Stimulated activated CD8-positive, alpha-beta memory T cell treated with anti-CD3 and anti-CD28 coated beads, Interleukin-7, amount 100 ng/mL, for 24 hours (primary cell): ENCODE data around the gene PKDREJ.
"Not testable (repeated sequence)": the region's sequence is repeated elsewhere in the genome, so short reads cannot be mapped to it uniquely, and the experiment has no call there.

ENCODE experiments used
- DNase-seq: peaks from one replicate; pipeline ENCODE4 v3.0.0-alpha.2; 2020; ENCODE audit warnings: low read depth

The PKDREJ gene

DNA sequence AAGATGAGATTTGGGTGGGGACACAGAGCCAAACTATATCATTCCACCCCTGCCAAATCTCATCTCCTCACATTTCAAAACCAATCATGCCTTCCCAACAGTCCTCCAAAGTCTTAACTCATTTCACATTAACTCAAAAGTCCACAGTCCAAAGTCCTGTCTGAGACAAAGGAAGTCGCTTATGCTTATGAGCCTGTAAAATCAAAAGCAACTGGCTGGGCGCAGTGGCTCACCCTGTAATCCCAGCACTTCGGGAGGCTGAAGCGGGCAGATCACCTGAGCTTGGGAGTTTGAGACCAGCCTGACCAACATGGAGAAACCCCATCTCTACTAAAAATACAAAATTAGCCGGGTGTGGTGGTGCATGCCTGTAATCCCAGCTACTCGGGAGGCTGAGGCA lies 1.4 kb upstream of the PKDREJ start:
- not testable (repeated sequence) for DNase-seq

- no peak for DNase-seq
Measured at GRCh38 chr22:46262449-46263215, 511 bp downstream of the PKDREJ start.

- no peak for DNase-seq
Measured at GRCh38 chr22:46260038-46260437, 3.1 kb downstream of the PKDREJ start.

- no peak for DNase-seq
Measured at GRCh38 chr22:46259374-46259773, 3.8 kb downstream of the PKDREJ start.

- no peak for DNase-seq
Measured at GRCh38 chr22:46256358-46256958, 6.7 kb downstream of the PKDREJ start.

GRCh38 chr22:46251816-46252380 lies 11.2 kb downstream of the PKDREJ start:
- no peak for DNase-seq

GRCh38 chr22:46251266-46251665 lies 11.9 kb downstream of the PKDREJ start:
- DNase-seq: no peak

GRCh38 chr22:46250783-46251125 lies 12.4 kb downstream of the PKDREJ start:
- no peak for DNase-seq

GRCh38 chr22:46250035-46250782 lies 12.9 kb downstream of the PKDREJ start, which contains the start of gene CDPF1:
TSS of gene CDPF1 (minus strand) at chr22:46250293. CDS start at chr22:46248284, 2,009 bp downstream.
- DNase-seq: peak; percentile 75

GRCh38 chr22:46247443-46247975 lies 15.6 kb downstream of the PKDREJ start:
- DNase-seq: no peak

DNA sequence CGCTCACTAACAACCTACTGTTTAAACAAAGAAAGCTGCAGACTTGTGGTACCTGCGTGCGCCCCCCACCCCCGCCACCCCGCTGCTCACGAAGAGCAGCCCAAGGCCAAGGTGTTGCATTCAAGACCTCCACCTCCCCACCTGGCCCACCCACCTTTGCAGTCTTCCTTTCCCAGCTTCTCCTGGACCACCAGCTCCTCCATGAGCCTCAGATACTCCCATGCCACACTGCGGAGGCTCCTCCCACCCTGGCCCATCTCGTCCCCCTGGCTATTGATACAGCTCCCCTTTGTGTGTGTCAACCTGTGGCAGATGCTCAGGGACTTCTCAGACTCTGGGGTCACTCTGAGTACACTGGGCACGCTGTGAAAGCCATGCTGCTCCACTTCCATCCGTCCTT lies 17.0 kb downstream of the PKDREJ start:
- no peak for DNase-seq

DNA sequence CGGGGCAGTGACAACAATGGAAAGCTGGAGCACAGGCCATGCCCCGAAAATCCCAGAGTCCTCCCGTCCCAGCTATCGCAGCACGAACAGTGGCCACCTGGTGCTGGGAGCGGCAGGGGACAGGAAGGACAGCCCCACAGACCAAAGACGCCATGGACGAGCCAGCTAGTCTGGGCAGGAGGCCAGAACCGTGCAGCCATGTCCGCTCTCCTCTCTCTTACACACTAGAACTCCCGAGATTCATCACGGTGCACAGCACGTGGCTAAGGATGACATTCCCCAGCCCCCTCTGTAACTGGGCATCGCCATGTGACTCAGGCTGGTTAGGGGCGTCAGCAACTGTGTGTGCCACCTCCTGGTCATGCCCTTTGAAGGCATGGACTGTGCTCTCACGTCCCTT lies 17.6 kb downstream of the PKDREJ start:
- DNase-seq: no peak

- DNase-seq: no peak
Measured at GRCh38 chr22:46244771-46245170, 18.4 kb downstream of the PKDREJ start.

DNA sequence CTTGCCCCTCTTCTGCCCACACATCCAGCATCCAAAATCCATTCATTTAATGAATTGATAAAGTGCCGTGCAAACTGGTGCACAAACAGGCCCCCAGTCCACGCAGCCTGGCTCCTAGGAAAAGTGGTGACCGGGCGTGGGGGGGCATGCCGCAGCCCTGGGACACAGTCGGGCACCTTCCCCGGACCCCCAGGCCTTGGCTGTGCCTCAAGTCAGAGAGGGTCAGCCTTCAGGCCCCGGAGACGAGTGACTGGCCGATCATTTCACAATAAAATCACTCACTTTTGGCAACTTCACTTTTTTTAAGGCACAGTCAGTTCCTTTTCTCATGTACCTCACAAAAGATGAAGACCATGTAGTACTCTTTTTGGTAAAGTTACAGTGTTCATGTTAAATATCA lies 21.1 kb downstream of the PKDREJ start:
- DNase-seq: no peak

DNA sequence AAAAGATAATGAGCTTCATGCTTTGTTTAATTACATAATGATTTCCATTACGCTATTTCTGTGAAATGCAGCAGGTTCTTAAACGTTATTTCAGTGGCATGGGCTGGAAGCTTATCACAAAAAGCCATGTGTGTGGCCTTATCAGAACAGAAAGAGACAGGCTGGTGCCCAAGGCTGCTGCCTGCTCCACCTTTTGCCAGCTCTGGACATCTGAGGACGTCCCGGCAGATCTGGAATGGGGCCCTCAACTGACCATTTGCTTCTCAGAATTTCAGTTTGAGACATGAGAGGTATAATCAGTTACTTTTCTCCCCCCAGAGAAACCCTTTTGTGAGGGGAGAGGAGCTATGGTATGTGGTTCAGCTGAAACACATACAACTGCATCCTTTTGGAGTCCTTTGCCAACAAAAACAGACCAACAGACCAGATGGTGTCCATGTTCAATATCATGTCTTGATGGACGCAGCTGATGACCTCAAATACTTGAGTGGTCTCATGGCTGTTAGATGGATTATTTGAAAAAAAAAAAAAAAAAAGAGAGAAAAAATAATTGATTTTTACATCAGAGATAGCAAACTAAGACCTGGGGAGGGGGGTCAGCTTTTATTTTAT lies 21.6 kb downstream of the PKDREJ start:
- DNase-seq: no peak

GRCh38 chr22:46240907-46241306 lies 22.2 kb downstream of the PKDREJ start:
- DNase-seq: no peak

- no peak for DNase-seq
Measured at GRCh38 chr22:46240506-46240905, 22.6 kb downstream of the PKDREJ start.

DNA sequence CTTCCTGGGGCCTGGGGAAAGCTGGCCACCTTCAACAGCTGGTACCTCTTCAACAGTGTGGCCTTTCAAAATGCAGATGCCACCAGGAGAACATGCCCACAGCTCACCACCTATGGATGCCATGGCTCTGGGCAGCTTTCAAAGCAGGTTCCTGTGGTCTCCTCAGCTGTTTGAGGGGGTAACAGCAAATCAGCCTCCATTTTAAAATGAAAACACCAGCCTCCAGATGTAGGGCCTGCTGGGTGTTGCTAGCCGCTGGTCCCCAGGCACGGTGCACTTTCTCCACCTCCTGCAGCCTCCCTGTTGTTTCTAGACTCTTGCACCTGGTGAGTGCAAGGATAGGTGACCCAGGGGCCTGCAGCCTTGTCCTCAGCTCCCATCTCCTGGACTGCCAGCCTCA lies 23.1 kb downstream of the PKDREJ start:
- no peak for DNase-seq

DNA sequence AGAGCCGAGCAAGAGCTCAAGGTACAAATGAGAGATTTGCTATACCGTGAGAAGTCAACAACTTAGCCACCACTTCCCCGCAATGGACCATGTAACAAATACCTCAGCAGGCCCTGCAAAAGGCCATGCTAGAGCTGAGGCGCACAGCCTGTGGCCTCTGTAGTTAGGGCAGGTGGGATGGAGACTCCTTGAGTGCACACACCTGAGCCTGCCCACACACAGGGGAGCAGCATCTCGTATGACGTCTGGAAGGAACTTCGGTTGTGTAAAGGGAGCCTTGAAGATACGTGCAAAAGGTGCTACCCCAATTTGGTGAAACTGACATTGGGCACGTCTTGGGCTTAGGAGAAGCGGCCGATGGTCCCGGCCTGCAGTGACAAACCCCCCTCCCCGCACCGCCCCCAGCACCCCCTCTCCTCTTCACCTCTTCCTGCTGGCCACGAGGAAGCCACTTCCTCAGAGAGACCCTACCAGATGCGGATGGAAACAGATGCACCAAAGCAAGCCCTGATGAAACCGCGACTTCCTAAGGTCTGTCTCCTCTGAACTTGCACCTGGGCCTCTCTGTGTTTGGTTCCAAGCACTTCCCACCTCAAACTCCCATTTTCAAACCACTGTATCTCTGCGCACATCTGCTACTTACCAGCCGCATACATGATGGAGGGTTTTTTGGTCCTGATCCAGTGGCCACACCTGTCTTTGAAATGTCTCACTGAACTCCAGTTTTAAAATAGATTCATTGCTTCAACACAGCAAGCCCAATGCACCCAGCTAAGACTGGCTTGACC lies 23.7 kb downstream of the PKDREJ start:
- DNase-seq: no peak

GRCh38 chr22:46238541-46238940 lies 24.6 kb downstream of the PKDREJ start:
- DNase-seq: no peak

GRCh38 chr22:46237453-46238124 lies 25.6 kb downstream of the PKDREJ start:
- no peak for DNase-seq
